ENCODE measurements around the gene PPM1H. TPM values are rescaled to one million over a fixed set of nuclear protein-coding genes. Genes with fewer than 3 reads are reported as not detected.

The PPM1H gene
- total and polyA plus RNA-seq, 2 donors (not counting 1 experiment from before 2014, with no cell fraction given), result 0.01 TPM; not detected in 1

- H3K79me2 ChIP-seq (ENCODE audit: control insufficient read depth, insufficient read depth, low read length), result no peaks in the 10 kb centered on the region
- no peaks in the 10 kb centered on the region for H4K20me1 ChIP-seq (ENCODE audit: control insufficient read depth, insufficient read depth, low read length, poor library complexity, severe bottlenecking)
- H2AFZ ChIP-seq (ENCODE audit: insufficient read depth, low read depth, low read length, poor library complexity, severe bottlenecking), result no peak overlapping the region
- intact Hi-C loops (cut with micrococcal nuclease), result no loop called here
- Mint-ChIP-seq H3K4me1 (no peaks in the 10 kb centered on the region), H3K4me3 (no peak overlapping the region), H3K27me3 (no peaks in the 10 kb centered on the region), H3K9me3 (ENCODE audit: insufficient read depth) (no peaks in the 10 kb centered on the region), H3K27ac (no peak overlapping the region)
- H3K27ac ChIP-seq (ENCODE audit: low read length in 2 of 2), result no peak overlapping the region
- DNase-seq (no peak), ATAC-seq (ENCODE audit: low read depth) (no peak)
- no peaks in the 10 kb centered on the region for H3K27me3 ChIP-seq (replicated peaks in 1 of 4; ENCODE audit: control extremely low read depth in 1 of 4, control insufficient read depth in 3 of 4, insufficient read depth in 4 of 4, low read length in 3 of 4)
- H3K4me2 ChIP-seq (replicated peaks; ENCODE audit: low read depth, low read length, poor library complexity, severe bottlenecking), result no peak overlapping the region
- H3K9ac ChIP-seq (ENCODE audit: low read length), result no peak overlapping the region
- H3K4me1 ChIP-seq (ENCODE audit: control insufficient read depth in 2 of 2, insufficient read depth in 2 of 2, low read length in 2 of 2), result no peaks in the 10 kb centered on the region
- ChIA-PET POLR2A (no interaction called here), CTCF (no interaction called here)
- no peaks in the 10 kb centered on the region for H3K36me3 ChIP-seq (replicated peaks in 1 of 2; ENCODE audit: control extremely low read depth in 1 of 2, control insufficient read depth in 1 of 2, extremely low read depth in 1 of 2, insufficient read depth in 2 of 2, low read length in 1 of 2)
- no CpG with 5 or more reads among the region's 2 CpGs for WGBS (ENCODE audit: insufficient coverage)
- no peak overlapping the region for H3K4me3 ChIP-seq (ENCODE audit: control extremely low read depth in 1 of 5, extremely low read depth in 1 of 5, insufficient read depth in 1 of 5, low read depth in 2 of 5, low read length in 4 of 5)
- H3K9me3 ChIP-seq (ENCODE audit: control extremely low read depth in 1 of 3, control insufficient read depth in 2 of 3, insufficient read depth in 1 of 3, low read length in 2 of 3), result no peaks in the 10 kb centered on the region
- TF ChIP-seq CTCF (IDR thresholded peaks at IDR 0.05) (no peak), EZH2 (IDR thresholded peaks at IDR 0.05; ENCODE audit: borderline replicate concordance, insufficient read depth, low read depth, low read length, poor library complexity, severe bottlenecking) (no peak)
These were observed 22.4 kb upstream of the PPM1H start for GRCh38 chr12:62957233-62957953.

- Mint-ChIP-seq H3K9me3 (ENCODE audit: insufficient read depth) (no peaks in the 10 kb centered on the region), H3K27me3 (no peaks in the 10 kb centered on the region), H3K27ac (no peak overlapping the region), H3K4me3 (no peak overlapping the region), H3K4me1 (no peaks in the 10 kb centered on the region)
- no peaks in the 10 kb centered on the region for H3K4me1 ChIP-seq (ENCODE audit: control insufficient read depth in 2 of 2, insufficient read depth in 2 of 2, low read length in 2 of 2)
- 92% methylated on average over 2 of the region's 3 CpGs for WGBS (ENCODE audit: insufficient coverage)
- H3K4me2 ChIP-seq (replicated peaks; ENCODE audit: low read depth, low read length, poor library complexity, severe bottlenecking), result no peak overlapping the region
- no peak overlapping the region for H3K27ac ChIP-seq (ENCODE audit: low read length in 2 of 2)
- no peaks in the 10 kb centered on the region for H3K27me3 ChIP-seq (replicated peaks in 1 of 4; ENCODE audit: control extremely low read depth in 1 of 4, control insufficient read depth in 3 of 4, insufficient read depth in 4 of 4, low read length in 3 of 4)
- no peaks in the 10 kb centered on the region for H3K79me2 ChIP-seq (ENCODE audit: control insufficient read depth, insufficient read depth, low read length)
- H3K9ac ChIP-seq (ENCODE audit: low read length), result no peak overlapping the region
- POLR2A ChIA-PET, result no interaction called here
- H4K20me1 ChIP-seq (ENCODE audit: control insufficient read depth, insufficient read depth, low read length, poor library complexity, severe bottlenecking), result no peaks in the 10 kb centered on the region
- DNase-seq (no peak), ATAC-seq (ENCODE audit: low read depth) (no peak)
- intact Hi-C loops (cut with micrococcal nuclease), result no loop called here
- no peaks in the 10 kb centered on the region for H3K9me3 ChIP-seq (ENCODE audit: control extremely low read depth in 1 of 3, control insufficient read depth in 2 of 3, insufficient read depth in 1 of 3, low read length in 2 of 3)
- TF ChIP-seq EZH2 (IDR thresholded peaks at IDR 0.05; ENCODE audit: borderline replicate concordance, insufficient read depth, low read depth, low read length, poor library complexity, severe bottlenecking) (no peak), CTCF (IDR thresholded peaks at IDR 0.05) (no peak)
- H2AFZ ChIP-seq (ENCODE audit: insufficient read depth, low read depth, low read length, poor library complexity, severe bottlenecking), result no peak overlapping the region
- H3K4me3 ChIP-seq (ENCODE audit: control extremely low read depth in 1 of 5, extremely low read depth in 1 of 5, insufficient read depth in 1 of 5, low read depth in 2 of 5, low read length in 4 of 5), result no peak overlapping the region
- CTCF ChIA-PET, result no interaction called here
- H3K36me3 ChIP-seq (replicated peaks in 1 of 2; ENCODE audit: control extremely low read depth in 1 of 2, control insufficient read depth in 1 of 2, extremely low read depth in 1 of 2, insufficient read depth in 2 of 2, low read length in 1 of 2), result no peaks in the 10 kb centered on the region
These were observed 20.7 kb upstream of the PPM1H start for GRCh38 chr12:62955678-62956077.

Data from B cell (primary cell).